Breast epithelium (tissue), 4 donors: Measurements from ENCODE around the gene CAB39L. TPM values are rescaled to one million over a fixed set of nuclear protein-coding genes. Genes with fewer than 3 reads are reported as not detected.

Experiments used
- DNase-seq, 2 donors: peaks; one replicate each; pipeline ENCODE4 v3.0.0-alpha.2; 2019; ENCODE audit warnings: low spot score in 2 of 2
- H3K27ac ChIP-seq, 2 donors: fragments of 200-600 bp; sonication (generic) in 1 of 2; one replicate each; pipeline ENCODE4 v1.5.1; 2016 to 2019; ENCODE audit warnings: mild to moderate bottlenecking in 1 of 2
- H3K27me3 ChIP-seq, 2 donors: fragments of 200-600 bp; sonication (generic) in 1 of 2; one replicate each; pipeline versions ENCODE4 v1.5.1 to v1.6.0; 2017 to 2019; ENCODE audit warnings: control low read depth in 1 of 2, mild to moderate bottlenecking in 1 of 2
- H3K36me3 ChIP-seq: fragments of 200-600 bp; one replicate; pipeline ENCODE4 v1.5.1; 2019
- H3K4me1 ChIP-seq, 2 donors: fragments of 200-600 bp; sonication (generic); one replicate each; pipeline ENCODE4 v1.5.1; 2016 to 2019; ENCODE audit warnings: control low read depth in 1 of 2
- H3K4me3 ChIP-seq, 3 donors: fragments of 200-600 bp; sonication (generic); 1 replicate in 2 of 3; 2 replicates in 1 of 3; pipeline ENCODE4 v1.5.1; 2016 to 2019; ENCODE audit warnings: mild to moderate bottlenecking in 3 of 3, moderate library complexity in 2 of 3
- H3K9me3 ChIP-seq, 2 donors: fragments of 200-600 bp; sonication (generic) in 1 of 2; one replicate each; pipeline ENCODE4 v1.5.1; 2016 to 2019; ENCODE audit warnings: control low read depth in 1 of 2
- CTCF ChIP-seq, 3 donors: fragments of 450-650 bp; IDR thresholded peaks; one replicate each; pipeline ENCODE4 v1.5.1; 2016 to 2017; ENCODE audit warnings: antibody characterized with exemption in 3 of 3, mild to moderate bottlenecking in 3 of 3, moderate library complexity in 3 of 3
- POLR2A ChIP-seq: fragments of 450-650 bp; IDR thresholded peaks from one replicate; pipeline ENCODE4 v1.6.1; 2016; ENCODE audit warnings: antibody characterized with exemption, mild to moderate bottlenecking, moderate library complexity
- POLR2AphosphoS5 ChIP-seq, 3 donors: sonication (generic); formaldehyde crosslinking; IDR thresholded peaks; one replicate each; pipeline ENCODE4 v1.6.1; 2017; ENCODE audit warnings: antibody characterized with exemption in 3 of 3
- intact Hi-C: fragments of 100-400 bp; cut with DNase I; formaldehyde crosslinking; loops from one replicate; pipeline ENCODE4 v1.15.1; 2023; ENCODE audit warnings: low total_unique reads
- total RNA-seq, 3 donors: library from RNA; depleted of rRNA; stranded (reverse); fragments of >200 nt; gene quantifications; one replicate each; pipeline ENCODE4 v1.1.0, GENCODE V29; 2016

The CAB39L gene
- total RNA-seq: 10 to 100 TPM; 40.0 to 92.1 (median 44.8) TPM

GRCh38 chr13:49443704-49444523 lies at the start of gene CAB39L, which contains the start of gene SETDB2:
CAB39L (minus strand) TSS chr13:49444064; CDS start chr13:49382910, 61,154 bp downstream.
SETDB2 (plus strand) TSS chr13:49444274; CDS start chr13:49451894, 7,620 bp downstream.
- peak; percentile 48 to 69 (median 57) for TF ChIP-seq CTCF (IDR thresholded peaks at IDR 0.05)
- TF ChIP-seq POLR2AphosphoS5 (IDR thresholded peaks at IDR 0.05): peak; percentile 81 to 94 (median 88)
- peak; percentile 39 for TF ChIP-seq POLR2A
- Histone ChIP-seq H3K9me3 (no peaks in the 10 kb centered on the region), H3K4me3 (peak within 1 kb of the TSS; percentile 83 to 84 (median 84)), H3K4me1 (peaks cover 0 to 7% of the 10 kb centered on the region in 2 donors), H3K27me3 (no peaks in the 10 kb centered on the region), H3K27ac (peak within 1 kb of the TSS; percentile 97 to 98), H3K36me3 (no peaks in the 10 kb centered on the region)
- DNase-seq: peak; percentile 99 to 100
- intact Hi-C loops: loop anchor here (5.0 kb wide), 1 partner anchor 142 kb away; no protein-coding TSS in a partner anchor

DNA sequence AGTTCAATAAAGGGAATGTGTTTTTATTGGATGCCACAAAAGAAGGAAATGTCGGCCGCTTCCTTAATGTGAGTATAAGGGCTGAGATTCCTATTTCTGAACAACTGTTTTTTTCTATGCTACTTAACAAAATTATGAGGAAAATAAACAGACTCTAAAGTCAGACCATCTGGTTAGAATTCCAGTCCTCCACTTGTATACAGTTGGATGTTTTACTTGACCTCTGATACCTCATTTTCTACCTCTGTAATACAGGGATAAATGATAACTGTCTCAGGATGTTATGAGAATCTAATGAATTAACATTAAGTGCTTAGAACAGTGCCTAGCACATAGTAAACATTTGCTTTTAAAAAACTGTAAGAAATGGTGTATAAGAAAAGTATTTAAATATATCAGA lies 44.7 kb upstream of the CAB39L start:
- H3K27me3 ChIP-seq: no peaks in the 10 kb centered on the region
- H3K9me3 ChIP-seq: no peaks in the 10 kb centered on the region
- no peak overlapping the region for H3K27ac ChIP-seq
- H3K4me1 ChIP-seq: no peaks in the 10 kb centered on the region
- H3K4me3 ChIP-seq: no peak overlapping the region
- intact Hi-C loops: no loop called here
- no peaks in the 10 kb centered on the region for H3K36me3 ChIP-seq
- DNase-seq: no peak
- no peak for TF ChIP-seq POLR2A
- TF ChIP-seq CTCF (IDR thresholded peaks at IDR 0.05): no peak
- TF ChIP-seq POLR2AphosphoS5 (IDR thresholded peaks at IDR 0.05): no peak

DNA sequence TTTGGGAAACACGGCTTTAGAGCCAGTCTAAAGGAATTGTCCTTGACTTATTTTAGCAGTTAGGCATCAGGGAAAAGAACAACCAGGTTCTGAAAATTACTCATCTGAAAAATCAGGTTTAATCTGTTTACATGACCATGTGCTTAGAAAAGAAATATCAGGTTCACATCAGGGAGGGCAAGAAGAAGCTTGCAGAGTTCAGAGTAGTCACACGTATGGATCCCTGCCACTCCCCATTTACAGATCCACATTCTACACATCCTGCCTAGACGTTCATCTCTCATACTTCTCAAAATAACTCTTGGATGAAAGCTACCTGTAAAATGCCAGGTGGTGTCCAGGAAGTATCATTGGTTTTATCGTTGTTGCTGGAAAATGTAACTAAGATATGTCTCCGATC lies 37.9 kb upstream of the CAB39L start:
- intact Hi-C loops: no loop called here
- DNase-seq: no peak
- Histone ChIP-seq H3K4me1 (no peaks in the 10 kb centered on the region), H3K36me3 (peaks cover 8% of the 10 kb centered on the region), H3K27ac (no peak overlapping the region), H3K27me3 (no peaks in the 10 kb centered on the region), H3K4me3 (no peak overlapping the region), H3K9me3 (no peaks in the 10 kb centered on the region)
- no peak for TF ChIP-seq POLR2A
- no peak for TF ChIP-seq CTCF (IDR thresholded peaks at IDR 0.05)
- TF ChIP-seq POLR2AphosphoS5 (IDR thresholded peaks at IDR 0.05): no peak

GRCh38 chr13:49476529-49476928 lies 32.7 kb upstream of the CAB39L start:
- intact Hi-C loops: no loop called here
- H3K4me3 ChIP-seq: no peak overlapping the region
- no peaks in the 10 kb centered on the region for H3K4me1 ChIP-seq
- TF ChIP-seq POLR2AphosphoS5 (IDR thresholded peaks at IDR 0.05) (no peak), CTCF (IDR thresholded peaks at IDR 0.05) (no peak), POLR2A (no peak)
- H3K27ac ChIP-seq: no peak overlapping the region
- DNase-seq: no peak
- no peaks in the 10 kb centered on the region for H3K9me3 ChIP-seq
- no peaks in the 10 kb centered on the region for H3K27me3 ChIP-seq
- peaks cover 8% of the 10 kb centered on the region for H3K36me3 ChIP-seq

- H3K36me3 ChIP-seq: no peaks in the 10 kb centered on the region
- H3K27me3 ChIP-seq: no peaks in the 10 kb centered on the region
- no peaks in the 10 kb centered on the region for H3K9me3 ChIP-seq
- DNase-seq: no peak
- no peaks in the 10 kb centered on the region for H3K4me1 ChIP-seq
- intact Hi-C loops: no loop called here
- H3K4me3 ChIP-seq: no peak overlapping the region
- TF ChIP-seq POLR2A (no peak), CTCF (IDR thresholded peaks at IDR 0.05) (no peak), POLR2AphosphoS5 (IDR thresholded peaks at IDR 0.05) (no peak)
- H3K27ac ChIP-seq: no peak overlapping the region
Measured at GRCh38 chr13:49472186-49472585, 28.3 kb upstream of the CAB39L start.
